Measurements from ENCODE around the gene CORO1A.
"Not testable (repeated sequence)": the region's sequence is repeated elsewhere in the genome, so short reads cannot be mapped to it uniquely, and the experiment has no call there.

DNA sequence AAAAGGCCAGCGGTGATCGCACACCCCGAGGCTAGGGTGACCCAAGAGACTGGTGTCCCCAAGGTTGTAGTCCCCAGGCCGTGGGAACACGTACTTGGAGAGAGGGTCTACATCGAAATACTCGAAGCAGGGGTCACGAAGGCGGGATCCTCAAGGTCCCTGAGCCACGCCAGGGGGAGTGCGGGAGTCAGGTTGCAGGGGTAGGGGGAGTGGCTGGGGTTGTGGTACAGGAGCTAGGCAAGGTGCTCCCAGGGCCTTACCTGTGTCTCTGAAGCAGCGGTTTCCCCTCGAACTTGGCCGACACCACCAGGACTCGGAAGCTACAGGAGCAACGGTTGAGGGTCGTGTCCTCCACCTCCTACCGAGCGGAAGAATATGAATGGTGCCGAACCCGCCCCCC lies 9.7 kb downstream of the CORO1A start:
- TF ChIP-seq, protein P1, sequence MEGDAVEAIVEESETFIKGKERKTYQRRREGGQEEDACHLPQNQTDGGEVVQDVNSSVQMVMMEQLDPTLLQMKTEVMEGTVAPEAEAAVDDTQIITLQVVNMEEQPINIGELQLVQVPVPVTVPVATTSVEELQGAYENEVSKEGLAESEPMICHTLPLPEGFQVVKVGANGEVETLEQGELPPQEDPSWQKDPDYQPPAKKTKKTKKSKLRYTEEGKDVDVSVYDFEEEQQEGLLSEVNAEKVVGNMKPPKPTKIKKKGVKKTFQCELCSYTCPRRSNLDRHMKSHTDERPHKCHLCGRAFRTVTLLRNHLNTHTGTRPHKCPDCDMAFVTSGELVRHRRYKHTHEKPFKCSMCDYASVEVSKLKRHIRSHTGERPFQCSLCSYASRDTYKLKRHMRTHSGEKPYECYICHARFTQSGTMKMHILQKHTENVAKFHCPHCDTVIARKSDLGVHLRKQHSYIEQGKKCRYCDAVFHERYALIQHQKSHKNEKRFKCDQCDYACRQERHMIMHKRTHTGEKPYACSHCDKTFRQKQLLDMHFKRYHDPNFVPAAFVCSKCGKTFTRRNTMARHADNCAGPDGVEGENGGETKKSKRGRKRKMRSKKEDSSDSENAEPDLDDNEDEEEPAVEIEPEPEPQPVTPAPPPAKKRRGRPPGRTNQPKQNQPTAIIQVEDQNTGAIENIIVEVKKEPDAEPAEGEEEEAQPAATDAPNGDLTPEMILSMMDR (IDR thresholded peaks at IDR 0.05), result not testable (repeated sequence)
- TF ChIP-seq CHD2 (IDR thresholded peaks at IDR 0.05; ENCODE audit: low read length, partially characterized antibody); EP300 (IDR thresholded peaks at IDR 0.05); POLR2A (IDR thresholded peaks at IDR 0.05; ENCODE audit: low read length): not testable (repeated sequence)
- TF ChIP-seq, protein P2, sequence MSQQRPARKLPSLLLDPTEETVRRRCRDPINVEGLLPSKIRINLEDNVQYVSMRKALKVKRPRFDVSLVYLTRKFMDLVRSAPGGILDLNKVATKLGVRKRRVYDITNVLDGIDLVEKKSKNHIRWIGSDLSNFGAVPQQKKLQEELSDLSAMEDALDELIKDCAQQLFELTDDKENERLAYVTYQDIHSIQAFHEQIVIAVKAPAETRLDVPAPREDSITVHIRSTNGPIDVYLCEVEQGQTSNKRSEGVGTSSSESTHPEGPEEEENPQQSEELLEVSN (IDR thresholded peaks at IDR 0.05; ENCODE audit: borderline replicate concordance, low read depth), result not testable (repeated sequence)

Data from A549 (cell line).